NCI-H2171 treated with DMSO at 0.1 percent for 48 hours (cell line): ENCODE results near the gene ITPK1.
A peak's percentile ranks its signal among the peaks of the same experiment; 100 is the strongest.

Experiments used
- DNase-seq: peaks from one replicate; lab custom pipeline; 2025; lab: John Stamatoyannopoulos, UW

ITPK1 gene

DNA sequence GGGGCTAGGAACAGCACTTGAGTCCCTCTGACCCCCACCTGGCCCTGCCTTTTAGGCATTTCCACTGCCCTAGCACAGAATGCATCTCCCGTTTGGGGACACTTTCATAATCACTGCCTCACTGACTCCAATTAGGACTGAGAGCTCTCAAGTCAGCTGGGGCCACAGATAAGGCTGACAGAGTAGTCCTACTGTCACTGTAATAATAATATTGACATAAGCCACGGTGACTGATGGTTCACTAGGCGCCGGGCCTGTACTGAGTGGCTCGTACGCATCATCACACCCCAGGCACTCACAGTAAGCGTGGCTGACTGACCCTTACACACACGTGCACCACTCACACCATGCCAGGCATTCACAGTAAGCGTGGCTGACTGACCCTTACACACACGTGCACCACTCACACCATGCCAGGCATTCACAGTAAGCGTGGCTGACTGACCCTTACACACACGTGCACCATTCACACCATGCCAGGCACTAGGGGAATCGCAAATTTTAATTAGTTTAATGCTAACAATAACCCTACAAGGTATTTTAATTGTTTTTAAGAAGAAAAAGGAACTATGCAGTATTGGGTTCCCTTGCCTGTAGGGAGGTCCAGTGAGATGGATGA is 105.1 kb downstream of the ITPK1 start:
- no peak for DNase-seq

DNA sequence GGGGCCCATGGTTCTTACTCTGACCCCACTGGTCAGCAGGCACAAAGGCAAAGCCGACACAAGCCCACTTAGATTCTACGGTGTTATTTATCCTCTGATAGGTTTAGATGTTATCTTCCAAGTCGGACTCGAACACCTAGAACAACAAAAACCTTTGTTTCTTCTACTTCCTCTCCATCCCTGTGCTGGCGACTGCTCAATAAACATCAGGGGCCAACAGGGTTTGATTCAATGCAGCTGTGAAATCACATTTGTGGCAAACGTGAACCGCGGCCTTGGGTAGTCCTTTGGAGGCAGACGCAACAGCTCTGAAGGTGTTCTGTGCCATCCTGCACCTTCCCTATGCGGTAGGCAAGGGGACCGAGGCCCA is 105.6 kb downstream of the ITPK1 start:
- DNase-seq: no peak

DNA sequence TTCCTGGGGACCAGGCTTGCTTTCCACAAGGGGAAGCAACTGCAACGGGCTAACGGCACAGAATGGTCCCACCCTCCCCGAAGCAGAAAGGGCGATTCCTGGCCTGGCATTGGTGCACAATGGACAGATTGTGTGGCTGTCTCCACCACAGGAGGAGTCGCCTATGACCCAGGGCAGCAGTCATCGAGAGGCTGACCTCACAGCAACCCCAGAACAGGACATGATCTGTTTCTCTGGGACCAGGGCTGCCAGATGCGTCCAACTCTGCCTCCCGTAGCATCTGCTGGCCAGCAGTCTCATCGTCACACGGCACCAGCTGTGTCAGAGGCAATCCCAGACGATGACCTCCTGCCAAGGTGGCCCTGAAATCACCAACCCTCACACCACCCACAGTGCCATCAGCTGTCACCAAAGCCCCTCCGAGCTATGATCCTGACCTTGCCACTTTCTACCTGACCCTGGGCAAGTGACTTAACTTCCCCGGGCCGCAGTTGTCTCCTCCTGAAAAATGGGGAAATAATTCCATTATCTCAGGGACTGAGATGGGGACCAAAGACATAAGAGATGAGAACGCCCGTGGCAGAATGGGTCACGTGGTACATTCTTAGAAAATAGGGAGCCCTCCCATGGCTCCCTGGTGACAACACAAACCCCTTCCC is 106.1 kb downstream of the ITPK1 start:
- no peak for DNase-seq

DNA sequence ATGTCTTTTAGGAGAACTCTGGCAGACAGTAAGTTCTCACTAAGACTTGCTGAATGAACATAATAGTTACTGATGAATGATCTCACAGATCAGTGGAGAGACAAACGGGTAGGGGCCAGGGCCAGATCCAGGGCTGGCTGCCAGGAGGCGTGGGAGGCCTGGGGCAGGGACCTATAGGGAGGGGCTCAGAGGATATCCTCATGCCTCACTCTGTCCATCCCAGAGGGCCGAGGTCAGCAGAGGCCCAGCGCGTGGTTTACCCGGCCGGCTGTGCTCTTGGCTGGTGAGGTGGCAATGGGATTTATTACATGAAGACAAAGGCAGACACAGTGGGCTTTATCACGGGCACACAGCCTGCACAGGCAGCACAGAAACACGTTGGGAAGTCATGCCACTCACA is 107.3 kb downstream of the ITPK1 start:
- DNase-seq: no peak

DNA sequence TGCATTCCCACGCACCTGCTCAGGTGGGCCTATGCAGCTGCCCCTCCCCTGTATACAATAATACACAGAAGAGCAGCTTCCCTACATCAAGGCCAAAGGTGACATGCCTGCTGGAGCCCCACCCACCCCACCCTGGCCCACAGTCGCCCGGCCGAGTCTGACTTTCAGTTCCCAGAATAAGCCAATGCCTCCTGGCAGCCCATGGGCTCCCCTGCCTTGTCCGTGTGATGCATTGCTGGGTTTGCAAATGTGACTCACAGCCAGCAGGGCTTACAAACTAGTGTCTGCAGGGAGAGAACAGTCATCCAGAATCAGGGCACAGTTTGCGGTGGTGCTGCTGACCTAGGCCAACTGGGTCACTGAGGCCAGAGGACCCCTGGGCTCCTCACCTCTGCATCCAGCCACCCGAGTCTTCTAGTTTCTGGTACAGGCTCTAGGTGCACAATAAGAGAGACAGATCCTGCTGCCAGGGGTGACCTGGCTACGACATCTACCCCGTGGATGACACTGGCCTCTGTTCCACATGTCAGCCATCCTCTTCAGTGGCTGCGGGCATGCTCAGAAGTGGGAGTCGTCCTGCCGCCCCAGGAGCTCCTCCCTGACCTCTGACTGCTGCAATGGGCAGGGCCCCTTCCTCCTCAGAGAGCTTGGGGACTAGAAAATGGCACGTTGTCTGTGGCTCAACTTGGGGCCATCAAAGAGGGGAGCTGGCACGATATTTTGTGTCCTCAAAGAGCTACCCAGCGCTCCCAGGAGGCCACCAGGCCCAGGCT is 108.3 kb downstream of the ITPK1 start:
- DNase-seq: no peak

DNA sequence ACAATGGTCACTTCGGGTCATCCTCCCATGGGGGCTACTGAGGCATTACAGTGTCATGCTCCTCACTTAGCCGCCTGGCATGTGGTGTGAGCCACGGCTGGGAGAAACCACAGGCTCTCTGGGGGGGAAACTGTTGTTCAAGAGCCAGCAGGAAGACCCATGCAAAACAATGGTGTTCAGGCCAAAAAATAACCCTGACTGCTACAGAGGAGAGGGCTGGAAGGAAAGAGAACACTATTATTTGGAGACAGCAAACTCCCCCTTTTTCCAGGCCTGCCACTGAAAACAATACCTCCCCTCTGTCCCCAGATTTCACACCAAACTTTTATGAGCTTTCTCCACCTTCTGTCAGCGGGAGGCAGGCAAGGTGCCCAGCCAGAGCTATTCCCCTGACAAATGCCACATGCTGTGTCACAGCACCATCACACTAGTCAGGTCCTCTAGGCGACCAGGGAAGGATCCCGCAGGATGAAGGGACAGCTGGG is 109.1 kb downstream of the ITPK1 start:
- peak; percentile 58 for DNase-seq

DNA sequence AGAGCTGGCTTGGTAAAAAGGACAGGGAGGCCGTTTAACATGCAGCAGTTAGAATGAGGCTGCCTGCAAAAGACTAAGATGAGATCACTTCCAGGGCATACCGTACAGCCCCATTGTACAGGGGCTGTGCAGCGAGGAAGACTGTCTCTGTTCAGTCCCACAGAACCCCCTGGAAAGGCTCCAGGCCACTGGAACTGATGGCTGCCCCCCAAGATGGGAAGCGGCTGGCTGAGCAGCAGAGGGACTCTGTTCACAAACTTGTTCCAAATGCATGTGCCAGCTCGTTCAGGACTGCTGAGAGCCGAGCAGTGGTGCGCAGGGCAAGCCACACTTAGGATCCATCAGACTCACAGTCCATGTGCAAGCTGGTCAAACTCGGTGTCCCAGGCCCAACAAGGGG is 109.9 kb downstream of the ITPK1 start:
- no peak for DNase-seq

DNA sequence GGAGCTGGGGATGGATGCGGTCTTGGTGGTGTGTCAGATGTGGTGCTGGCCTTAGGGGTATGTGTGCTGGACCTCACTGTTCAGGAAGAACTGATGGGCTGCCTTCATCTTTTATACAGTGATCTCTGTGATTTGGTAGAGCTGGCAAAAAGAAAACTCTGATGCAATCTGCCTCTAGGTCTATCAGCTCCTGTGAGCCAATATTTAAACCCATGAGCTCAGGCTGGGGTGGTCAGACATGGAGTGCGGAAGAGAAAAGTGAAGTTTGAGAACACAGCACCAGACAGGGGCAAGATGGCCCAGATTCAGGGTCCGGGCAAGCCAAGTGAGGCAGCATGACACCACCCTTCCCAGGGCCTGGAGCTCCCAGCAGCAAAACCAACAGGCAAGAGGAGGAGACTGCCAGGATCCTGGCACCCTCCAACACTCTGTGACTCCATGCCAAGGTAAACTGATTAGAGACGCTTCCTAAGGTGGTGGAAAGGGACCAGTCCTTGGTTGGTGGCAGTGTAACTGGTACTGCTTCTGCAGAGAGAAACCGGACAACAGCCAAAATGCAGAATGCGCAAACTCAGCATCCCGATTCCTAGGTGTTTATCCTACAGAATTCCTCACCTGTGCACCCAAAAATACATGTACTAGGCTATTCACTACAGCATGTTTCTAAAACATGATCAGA is 110.5 kb downstream of the ITPK1 start:
- DNase-seq: no peak

DNA sequence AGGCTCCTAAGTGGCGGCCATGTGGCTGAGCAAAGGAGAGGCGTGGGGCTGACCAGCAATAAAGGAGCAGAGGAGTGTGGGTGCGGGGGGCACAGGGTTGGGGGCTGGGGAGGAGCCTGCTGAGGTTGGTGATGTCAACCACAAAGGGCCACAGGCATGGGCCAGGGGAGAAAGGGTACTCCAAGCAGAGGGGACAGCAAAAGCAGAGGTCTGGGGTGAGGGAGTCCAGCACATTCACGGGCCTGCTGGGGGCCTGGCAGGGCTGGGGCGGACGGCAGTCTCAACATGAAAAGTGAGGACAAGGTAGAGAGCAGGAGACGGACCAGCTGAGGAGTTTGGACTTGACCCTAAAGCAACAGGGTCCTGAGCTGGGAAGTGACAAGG is 111.0 kb downstream of the ITPK1 start:
- DNase-seq: no peak

DNA sequence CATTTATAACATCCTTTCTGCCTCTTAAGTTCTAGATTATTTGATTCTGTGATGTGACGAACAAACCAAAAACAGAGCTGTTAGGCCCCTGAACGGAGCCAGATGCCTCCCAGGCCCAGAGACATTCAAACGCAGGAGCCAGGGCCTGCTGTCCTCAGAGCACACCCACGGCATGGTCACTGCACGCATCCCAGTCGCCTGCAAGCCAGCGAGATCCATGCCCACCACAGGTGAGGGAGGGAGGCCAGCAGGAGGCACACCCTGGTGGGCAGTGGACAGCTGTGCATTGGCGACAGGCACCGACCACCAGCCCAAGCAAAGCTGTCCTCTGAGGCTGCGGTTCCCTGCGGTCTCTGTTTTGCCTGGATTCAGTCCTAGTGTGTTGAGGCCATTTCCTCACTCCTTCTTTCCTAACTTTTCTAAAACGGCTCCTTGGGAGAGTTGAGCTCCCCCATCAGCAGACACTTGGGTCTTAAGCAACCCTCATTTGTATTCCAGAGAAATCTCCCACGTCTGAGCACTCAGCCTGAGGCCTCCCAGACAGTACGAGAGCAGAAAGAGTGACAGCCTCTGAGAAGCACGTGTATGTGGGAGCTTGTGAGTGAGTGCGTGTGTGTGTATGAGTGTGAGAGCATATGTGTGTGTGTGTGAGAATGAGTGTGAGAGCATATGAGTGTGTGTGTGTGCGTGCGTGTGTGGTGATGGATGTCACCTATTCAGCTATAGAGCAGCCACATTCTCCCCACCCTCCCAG is 111.6 kb downstream of the ITPK1 start:
- DNase-seq: no peak

DNA sequence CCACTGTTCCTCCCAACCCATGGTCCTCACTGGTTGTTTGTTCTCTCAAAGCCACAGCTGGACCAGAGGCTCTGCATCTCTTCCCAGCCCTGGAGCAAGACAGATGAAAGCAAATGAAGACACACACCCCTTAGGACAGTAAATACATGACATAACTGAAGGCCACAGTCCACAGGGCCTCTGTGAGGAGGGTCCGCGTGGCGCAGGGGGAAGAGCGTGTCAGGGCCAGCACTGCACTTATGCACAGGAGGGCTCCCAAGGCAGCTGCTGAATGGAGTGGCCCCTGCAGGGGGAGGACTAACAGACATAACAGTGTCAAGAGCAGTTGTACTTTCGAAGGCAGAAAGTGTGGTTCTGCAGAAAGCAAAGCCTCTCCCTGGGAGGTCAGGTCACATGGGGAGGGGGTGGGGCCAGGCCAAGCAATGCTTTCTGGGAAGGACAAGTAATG is 112.8 kb downstream of the ITPK1 start:
- DNase-seq: no peak

DNA sequence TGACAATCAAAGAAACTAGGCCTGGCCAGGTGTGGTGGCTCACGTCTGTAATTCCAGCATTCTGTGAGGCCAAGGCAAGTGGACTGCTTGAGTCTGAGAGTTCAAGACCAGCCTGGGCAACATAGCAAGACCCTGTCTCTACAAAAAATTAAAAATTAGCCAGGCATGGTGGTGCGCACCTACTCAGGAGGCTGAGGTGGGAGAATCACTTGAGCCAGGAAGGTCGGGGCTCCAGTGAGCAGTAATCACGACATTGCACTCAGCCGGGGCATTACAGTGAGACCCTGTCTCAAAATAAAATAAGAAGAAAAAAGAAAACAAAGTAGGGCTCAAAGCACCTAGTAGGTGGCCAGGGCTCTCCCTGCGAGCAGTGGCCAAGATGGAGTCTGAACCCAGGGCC is 113.7 kb downstream of the ITPK1 start:
- no peak for DNase-seq

DNA sequence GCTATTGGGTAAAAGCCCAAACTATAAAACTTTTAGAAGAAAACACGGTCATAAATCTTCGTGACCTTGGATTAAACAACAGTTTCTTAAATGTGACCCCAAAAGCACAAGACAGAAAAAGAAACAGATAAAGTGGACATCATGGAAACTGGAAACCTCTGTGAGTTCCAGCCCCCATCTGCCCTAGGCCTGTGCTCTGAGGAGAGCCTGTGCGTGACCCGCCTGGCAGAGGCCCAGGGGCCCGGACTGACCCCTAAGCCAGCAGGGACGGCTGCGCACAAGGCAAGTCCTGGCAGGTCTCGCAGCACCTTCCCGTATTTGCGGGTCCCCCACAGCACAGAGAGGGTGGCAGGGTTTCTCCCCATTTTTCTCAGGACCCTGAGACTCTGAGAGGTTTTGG is 116.8 kb downstream of the ITPK1 start:
- no peak for DNase-seq

DNA sequence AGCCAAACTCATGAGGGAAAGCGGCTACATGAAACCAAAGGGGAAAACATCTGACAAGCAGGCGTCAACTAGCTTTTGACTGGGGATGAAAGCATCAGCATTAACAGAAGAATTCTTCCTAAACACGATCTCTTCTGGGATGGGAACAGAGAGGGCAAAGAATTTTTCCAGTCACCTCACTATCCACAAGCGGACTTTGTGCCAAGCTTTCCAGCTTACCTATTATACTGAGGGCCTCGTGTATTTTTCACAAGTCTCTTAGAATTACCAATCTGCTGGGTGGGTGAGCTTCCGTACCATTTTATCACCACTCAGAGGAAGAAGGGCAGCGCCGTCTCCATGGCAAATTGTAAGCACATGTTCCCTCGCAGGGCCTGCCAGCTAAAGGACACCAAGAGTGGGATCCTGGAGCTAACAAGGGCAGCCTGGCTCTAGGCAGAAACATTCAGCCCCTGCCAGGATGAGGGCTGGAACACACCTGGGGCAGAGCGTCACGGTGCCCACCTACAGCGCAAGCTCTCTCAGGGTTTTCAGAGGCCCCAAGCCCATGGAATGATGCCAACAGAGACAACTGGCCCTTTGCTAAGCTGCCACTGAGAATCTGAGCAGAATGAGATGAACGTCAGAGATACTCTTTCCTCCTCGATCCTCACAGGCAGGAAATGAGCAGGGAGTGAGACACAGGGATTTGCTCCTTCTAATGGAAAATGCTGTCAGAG is 118.2 kb downstream of the ITPK1 start:
- no peak for DNase-seq

DNA sequence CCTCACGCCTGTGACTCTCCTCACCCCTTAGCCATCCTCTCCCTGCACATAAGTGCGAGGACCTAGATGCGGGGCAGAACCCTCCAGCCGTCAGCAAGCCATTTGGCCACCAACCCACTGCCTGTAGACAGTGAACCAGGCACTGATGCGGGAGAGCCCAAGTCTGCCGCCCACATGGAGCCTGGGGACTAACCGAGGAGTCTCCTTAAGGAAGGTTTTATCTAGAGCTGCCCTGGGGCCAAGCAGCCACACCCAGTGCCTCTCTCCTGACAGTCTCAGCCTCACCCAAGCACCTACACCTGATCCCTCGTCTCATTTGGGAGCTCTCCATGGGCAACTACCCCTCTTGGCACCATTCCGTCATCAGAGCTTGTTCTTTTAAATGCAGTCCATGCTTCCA is 120.1 kb downstream of the ITPK1 start:
- no peak for DNase-seq

DNA sequence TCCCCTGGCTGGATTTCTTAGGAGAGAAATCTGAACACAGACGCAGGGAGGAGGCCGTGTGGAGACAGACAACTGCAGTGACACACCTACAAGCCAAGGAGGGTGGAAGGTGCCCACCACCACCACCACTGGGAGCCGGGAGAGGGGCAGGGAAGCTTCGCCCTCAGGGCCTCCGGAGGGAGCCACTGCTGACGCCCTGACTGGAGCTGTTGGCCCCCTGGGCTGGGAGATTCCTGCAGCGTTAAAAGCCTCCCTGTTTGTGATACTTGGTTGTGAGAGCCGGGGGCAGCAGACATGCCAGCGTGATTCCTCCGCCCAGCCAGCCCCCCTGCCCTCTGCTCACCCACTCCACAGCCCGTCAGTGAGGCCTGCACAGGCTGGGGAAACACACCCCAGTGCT is 120.8 kb downstream of the ITPK1 start:
- DNase-seq: no peak

DNA sequence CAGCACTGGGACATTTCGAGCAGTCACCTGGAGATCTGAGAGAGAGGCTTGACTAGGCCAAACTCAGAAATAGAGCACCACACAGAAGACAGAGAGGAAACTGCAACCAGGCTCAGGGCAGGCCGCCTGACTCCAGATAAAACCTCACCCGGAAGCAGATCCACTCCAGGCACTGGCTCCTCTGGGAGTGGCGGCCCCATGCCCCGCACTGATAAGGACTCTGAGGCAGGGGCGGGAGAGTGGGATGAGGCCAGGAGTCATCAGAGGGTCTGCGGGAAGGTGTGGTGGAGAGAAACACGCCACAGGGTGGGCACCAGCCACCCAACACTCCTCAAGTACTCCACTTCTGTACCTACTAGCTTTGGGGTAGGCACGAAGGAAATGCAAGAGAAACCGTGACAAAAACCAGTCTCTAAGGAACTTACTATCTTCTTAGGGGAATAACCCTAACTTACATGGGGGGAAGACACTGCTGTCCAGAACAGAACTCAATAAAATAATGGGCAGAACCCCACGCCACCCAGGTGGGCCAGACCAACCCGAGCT is 121.5 kb downstream of the ITPK1 start:
- DNase-seq: no peak

DNA sequence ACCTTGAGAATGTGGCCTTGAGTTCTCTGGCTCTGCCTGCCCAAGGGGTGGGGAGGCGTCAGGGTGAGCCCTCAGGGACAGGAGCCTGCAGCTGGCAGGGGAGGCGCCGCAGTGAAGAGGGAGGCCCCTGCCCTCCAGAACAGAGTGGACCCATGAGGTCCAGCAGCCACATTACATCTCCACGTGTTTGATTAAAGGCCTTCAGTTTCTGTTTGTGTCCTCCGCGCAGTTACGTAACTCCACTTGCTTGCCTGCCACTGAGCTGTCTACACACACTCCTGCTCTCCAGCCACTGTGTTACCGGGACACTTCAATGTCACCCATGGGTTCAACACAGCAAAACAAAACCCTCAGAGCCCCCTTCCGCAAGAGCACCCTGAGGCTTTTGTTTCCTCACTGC is 122.4 kb downstream of the ITPK1 start:
- no peak for DNase-seq

DNA sequence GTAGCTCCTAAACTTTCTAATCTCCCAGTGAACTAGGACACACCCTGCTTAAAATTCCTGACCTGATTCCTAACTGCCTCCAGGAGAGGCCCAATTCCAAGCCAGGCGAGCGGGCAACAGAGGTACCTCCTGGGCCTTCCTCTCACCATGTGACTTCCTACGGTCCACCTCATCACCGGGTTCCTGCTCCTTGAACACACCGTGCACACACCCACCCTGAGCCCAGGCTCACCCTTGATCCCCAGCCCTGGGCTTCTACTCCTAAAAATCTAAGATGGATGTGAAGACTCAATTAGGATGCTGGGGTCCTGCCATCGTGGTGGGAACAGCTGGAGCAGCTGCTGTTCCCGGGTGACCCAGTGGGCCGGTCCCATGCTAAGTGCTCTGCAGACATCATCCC is 124.2 kb downstream of the ITPK1 start:
- no peak for DNase-seq

DNA sequence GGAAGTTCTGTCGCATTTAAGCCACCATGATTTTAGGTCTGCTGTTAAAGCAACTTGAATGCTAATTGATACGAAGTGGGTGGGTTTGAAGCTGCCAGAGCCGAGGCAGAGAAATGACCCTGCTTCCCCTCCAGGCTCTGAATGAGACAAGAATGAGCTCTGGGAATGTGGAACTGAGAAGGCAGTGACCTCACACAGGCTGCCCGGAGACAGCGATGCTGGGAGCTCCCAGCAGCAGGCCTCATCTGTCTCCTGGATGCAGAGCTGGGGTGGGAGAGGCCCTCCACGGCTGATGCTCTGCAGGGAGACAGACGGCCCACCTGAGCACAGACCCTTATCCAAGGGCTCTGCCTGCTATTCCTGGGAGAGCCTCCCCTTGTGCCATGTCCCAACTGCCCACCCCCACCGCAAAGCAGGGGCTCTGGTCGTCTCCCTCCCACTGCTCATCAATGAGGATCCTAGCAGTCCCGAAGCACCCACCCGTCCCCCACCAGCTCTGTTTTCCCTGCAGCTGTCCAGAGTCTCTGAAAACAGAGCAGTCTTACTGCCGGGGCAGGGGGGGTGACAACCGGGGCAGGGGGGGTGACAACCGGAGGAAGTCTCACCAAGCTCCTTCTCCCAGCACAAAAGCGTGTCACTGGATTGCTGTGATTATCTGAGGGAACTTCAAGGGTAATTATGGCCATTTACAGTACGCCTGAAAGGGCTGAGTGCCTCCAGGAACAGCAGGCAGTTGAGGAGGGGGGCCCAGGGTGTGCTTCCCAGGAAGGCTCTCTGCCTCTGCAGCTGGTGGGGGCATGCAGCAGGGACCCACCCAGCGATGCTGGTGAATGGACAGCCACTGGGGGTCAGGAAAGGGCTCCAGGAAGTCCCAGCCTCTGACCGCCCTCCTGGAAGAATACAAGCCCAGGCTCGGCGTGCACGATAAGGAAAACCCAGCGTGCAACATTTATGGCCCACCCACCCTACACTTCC is 125.0 kb downstream of the ITPK1 start:
- peak; percentile 54 for DNase-seq
